HG03095 (cell line): Measurements from ENCODE around the gene WDR45B.

Source experiments
- ATAC-seq: cut with Tn5 transposase; IDR thresholded peaks from one replicate; pipeline ENCODE4 v1.9.1; 2021; ENCODE audit warnings: moderate library complexity; ENCODE audit not compliant: unreplicated experiment

The WDR45B gene

GRCh38 chr17:82648165-82648668 lies at the start of gene WDR45B:
Gene WDR45B (minus strand): TSS chr17:82648444. CDS start chr17:82648340, 104 bp downstream.
- peak; percentile 59 for ATAC-seq

DNA sequence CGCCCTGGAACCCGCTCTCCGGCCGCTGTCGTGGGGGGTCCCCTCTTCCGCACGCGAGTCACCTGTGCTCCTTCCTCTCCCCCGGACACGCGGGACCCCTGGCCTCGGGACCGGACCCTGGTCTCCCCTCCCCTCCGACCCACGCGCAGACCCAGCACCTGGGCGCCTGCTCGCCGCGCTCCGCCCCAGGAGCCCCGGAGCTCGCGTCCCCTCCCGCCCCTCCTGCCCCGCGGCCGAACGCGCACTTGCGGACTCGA lies 49.5 kb upstream of the WDR45B start:
- ATAC-seq: no peak

DNA sequence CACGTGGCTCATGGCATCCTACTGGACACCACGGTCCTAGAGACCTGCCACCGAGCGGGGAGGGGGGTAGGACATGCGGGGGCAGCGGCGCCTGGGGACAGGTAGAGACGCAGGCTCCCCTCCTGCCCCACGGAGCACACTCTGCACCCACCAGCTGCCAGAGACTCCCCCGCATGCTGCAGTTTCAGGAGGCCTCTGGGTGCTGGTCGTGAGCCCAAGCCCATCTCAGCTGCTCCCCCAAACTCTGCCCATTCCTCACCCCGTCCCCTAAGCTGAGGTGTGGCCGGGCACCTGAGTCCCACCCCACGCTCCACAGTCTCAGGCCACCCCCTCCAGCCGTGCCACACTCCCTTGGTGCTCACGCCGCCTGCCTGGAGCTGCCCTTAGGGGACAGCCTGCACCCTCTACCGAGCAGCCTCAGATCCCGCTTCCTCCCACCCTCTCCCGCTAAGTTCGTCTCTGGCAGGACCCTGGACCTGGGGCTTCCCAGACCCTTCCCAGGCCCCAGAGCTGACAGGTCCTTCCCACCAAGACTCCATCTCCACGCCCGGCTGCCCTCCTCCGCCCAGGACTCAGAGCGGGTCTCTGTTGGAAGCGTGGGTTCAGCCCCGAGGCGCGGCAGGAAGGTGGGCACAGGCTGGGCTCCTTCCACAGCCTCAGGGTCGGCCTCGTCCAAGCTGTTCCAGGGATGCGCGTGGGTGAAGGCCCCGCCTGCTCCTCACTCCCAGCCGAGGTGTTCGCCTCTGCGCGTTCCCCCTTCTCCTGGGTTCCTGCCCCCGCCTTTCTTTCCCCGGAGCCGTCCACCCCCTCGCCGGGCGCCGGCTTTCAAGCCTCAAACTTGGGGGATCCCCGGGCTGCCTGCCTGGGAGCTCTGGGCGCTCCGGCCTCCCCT lies 48.9 kb upstream of the WDR45B start:
- ATAC-seq: no peak

DNA sequence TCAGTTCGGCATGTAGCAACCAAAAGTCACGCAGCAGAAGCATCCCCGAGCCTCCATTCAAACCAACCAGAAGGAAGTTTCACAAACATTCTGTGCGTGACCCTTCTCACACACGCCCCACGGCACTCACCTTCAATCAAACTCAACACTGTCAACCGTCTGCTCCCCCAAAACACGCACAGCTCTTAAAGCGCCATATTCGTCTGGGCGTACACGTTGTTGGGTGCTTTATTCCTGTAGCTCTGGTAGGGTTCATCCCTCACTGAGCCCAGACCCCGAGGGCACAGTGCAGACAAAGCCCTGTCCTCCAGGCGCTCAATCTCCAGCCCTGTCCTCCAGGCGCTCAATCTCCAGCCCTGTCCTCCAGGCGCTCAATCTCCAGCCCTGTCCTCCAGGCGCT lies 48.0 kb upstream of the WDR45B start:
- no peak for ATAC-seq

DNA sequence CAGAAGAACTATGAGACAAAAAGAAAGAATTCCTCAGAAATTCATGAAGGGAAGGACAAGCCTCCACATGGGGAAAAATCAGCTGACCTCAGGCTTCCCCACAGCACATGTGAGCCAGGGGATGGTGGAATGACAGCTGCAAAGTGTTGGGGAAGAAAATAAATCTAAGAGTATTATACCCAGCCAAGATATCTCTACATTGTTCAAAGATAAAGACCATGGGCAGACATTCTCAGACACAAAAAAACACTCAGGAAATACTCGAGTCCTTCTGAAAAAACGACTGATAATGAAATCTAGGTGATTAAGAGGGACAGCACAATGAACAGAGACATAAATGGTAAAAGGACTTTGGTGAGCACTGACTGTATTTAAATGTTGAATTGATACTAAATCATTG lies 46.4 kb upstream of the WDR45B start:
- no peak for ATAC-seq

- ATAC-seq: no peak
Observed at GRCh38 chr17:82693168-82693867, 45.1 kb upstream of the WDR45B start.

- ATAC-seq: no peak
Observed at GRCh38 chr17:82692268-82692667, 44.0 kb upstream of the WDR45B start.

- ATAC-seq: no peak
Observed at GRCh38 chr17:82691714-82692113, 43.5 kb upstream of the WDR45B start.

GRCh38 chr17:82690786-82691489 lies 42.7 kb upstream of the WDR45B start:
- ATAC-seq: no peak

GRCh38 chr17:82689077-82689476 lies 40.8 kb upstream of the WDR45B start:
- ATAC-seq: no peak

- no peak for ATAC-seq
Observed at GRCh38 chr17:82687871-82688270, 39.6 kb upstream of the WDR45B start.

DNA sequence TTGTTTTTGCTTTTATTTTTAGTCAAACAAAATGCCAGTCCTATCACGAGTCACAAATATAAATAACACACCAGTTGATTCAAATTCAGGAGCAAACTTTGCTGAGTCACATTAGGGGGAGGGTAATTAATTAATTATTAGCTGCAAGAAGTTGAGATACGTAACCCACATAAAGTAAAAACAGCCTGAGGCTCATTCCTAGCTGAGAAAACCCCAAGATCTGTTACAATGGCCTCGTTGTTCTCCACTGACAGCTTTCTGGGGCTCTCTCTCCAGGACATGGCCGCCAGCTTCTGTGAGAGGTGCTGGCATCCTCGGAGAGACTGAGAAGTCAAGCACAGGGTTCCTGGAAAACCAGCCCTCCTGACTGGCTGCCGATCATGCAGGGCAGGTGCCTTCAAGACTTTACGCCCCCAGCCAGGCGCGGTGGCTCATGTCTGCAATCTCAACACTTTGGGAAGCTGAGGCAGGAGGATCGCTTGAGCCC lies 39.2 kb upstream of the WDR45B start:
- ATAC-seq: no peak

DNA sequence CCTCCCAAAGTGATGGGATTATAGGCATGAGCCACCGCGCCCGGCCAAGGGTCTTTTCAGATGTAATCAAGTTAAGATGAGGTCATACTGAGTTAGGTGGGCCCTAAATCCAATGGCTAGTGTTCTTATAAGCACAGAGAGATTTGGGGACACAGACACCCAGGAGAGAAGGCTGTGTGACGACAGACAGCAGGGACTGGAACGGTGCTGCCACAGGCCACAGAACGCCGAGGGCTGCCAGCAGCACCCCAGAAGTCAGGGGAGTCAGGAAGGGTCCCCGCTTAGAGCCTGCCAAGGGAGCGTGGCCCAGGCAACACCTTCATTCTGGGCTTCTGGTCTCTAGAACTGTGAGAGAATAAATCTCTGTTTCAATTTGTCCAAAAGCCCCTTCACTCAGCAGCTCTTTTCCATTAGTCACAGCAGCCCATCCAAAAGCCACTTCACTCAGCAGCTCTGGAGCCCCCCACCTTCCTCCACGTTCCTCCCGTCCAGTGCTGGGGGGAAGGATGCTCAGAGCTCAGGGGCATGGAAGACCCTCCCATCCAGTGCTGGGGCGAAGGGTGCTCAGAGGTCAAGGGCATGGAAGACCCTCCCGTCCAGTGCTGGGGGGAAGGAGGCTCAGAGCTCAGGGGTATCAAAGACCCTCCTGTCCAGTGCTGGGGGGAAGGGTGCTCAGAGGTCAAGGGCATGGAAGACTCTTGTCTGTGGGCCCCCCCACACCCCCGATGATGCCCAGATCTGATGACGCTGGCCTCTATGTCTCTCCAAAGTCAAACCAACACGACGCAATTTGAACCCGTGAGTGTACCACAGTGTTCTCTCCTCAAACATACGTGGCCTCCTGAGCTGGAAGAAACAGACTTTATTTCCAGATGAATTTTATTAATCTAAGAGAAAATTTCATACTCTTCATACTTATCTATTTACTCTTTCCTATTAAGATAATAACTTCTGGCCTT lies 38.4 kb upstream of the WDR45B start:
- no peak for ATAC-seq

DNA sequence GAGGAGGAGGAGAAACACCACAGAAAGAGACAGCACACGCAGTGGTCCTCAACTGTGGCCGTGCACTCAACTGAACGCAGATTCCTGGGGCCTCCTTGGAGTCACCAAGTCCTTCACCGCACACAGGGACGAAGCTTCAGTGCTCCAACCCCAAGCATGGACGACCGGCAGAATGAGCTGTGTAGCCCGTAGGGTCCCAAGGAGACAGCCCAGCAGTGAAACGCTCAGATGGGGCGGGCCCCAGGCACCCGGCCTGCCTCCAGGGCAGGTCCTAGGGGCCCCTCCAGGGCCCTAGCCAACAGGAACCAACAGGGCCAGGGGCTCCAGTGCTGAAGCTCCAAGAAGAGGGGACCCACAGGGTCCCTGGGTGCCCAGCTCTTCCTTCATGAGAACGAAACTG lies 37.0 kb upstream of the WDR45B start:
- no peak for ATAC-seq

- no peak for ATAC-seq
Observed at GRCh38 chr17:82684228-82684841, 36.1 kb upstream of the WDR45B start.

DNA sequence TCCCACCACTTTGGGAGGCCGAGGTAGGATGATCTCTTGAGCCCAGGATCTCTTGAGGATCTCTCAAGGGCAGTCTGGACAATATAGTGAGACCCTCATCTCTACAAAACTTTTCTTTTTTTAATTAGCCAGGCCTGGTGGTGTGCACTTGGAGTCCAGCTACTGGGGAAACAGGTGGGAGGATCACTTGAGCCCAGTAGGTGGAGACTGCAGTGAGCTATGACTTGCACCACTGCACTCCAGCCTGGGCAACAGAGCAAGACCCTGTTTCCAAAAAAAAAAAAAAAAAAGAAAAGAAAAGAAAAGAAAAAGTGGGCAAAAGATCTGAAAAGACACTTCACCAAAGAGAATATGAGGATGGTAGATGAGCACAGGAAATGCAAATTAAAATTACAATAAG lies 35.3 kb upstream of the WDR45B start:
- no peak for ATAC-seq

DNA sequence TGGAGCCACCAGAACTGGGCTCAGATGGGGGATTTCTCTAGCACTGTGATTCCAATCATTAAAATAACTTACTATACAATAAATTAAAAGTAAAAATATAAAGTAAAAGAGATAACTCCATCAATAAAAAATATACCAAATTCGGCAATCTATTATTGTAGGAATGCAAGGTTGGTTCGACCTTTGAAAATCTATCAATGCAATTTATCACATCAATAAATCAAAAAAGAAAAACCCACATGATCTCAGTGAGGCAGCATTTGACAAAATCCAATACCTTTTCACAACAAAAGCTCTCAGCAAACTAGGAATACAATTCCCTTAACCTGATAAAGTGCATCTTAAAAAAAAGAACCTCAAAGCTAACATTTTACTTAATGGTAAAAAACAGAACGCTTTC lies 33.3 kb upstream of the WDR45B start:
- no peak for ATAC-seq

DNA sequence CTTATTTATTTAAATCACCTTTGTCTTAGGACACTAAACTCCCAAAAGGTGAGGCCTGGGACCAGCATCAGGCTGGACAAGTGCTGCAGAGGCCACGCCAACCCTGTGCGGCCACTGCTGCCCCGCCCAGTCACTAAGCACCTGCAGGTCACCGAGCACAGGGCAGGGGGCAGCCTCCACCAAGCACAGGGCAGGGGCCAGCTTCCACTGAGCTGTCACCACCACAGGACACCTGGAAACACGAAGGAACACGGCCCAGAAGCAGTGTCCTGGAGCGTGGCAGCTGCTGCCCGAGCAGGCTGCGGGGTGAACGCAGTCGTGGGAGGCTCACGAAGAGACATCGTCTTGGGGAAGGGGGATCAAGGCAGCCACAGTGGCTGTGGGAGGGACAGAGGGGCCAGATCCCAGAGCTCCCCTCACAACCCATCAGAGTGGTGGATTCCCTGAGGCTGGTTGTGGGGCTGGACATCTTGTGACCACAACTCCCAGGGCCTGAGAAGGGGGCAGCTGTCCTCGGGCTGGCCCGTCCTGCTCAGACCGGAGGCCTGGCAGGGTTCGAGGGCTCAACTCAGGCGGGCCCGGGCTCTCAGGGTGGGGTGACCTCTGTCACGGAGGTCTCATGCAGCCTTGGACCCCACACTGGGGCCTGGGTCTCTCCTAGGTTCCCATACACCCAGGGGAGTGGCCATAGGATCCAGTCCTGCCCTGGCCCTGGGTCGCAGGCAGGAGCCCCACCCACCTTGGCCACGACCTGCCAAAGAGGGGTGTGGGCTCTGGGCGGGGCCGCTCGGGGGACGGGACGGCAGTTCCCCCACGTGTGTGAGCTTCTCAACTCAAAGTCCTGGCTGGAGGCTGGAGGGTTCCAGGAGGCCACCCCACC lies 31.6 kb upstream of the WDR45B start:
- ATAC-seq: no peak

GRCh38 chr17:82678265-82678891 lies 30.1 kb upstream of the WDR45B start:
- ATAC-seq: no peak
